ENCODE measurements around the gene TNNI2.

GRCh38 chr11:1862588-1863351 lies 24.0 kb downstream of the TNNI2 start:
- TF ChIP-seq CTCF (IDR thresholded peaks at IDR 0.05): no peak
- no peak for TF ChIP-seq POLR2A (IDR thresholded peaks at IDR 0.05)
- TF ChIP-seq EP300 (IDR thresholded peaks at IDR 0.05): no peak
